Loucy (cell line): Measurements from ENCODE around the gene ECHS1.

Experiments used
- CTCF ChIP-seq: fragments of 200-600 bp; sonication (generic); conservative IDR thresholded peaks from 2 replicates; pipeline ENCODE4 v1.5.1; 2014; ENCODE audit warnings: mild to moderate bottlenecking, antibody characterized with exemption, low read length
- EZH2phosphoT487 ChIP-seq: fragments of 200-600 bp; IDR thresholded peaks from 2 replicates; pipeline ENCODE4 v1.6.1; 2018; ENCODE audit warnings: antibody characterized with exemption, mild to moderate bottlenecking, moderate library complexity, borderline replicate concordance

- TF ChIP-seq CTCF (no peak), EZH2phosphoT487 (no peak)
These were observed 19.8 kb downstream of the ECHS1 start for GRCh38 chr10:133353202-133353959.
